ENCODE measurements around the gene ALPI.

DNA sequence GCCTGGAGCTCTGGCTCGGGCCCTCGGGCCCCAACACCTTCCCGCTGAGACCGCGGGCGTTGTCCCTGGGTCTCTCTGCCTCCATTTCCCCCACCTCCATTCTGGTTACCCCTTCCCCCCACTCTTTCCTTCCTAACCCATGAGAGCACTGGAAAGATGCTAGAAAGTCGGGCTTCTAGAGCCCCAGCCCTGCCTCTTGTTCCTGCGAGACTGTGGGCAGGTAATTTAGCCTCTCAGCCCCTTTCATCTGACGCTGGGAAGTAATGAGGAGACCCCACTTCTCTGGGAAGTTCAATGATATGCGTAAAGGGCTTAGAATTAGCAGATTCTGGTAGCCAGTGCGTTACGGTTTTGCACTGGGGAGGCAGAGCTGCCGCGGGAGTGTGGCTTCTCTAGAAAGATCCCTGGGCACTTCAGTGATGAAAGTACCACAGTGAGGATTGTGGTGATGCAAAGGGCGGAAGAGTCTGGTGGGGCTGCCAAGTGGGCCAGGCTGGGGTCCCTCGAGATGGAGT is 47.9 kb downstream of the ALPI start:
- TF ChIP-seq, protein P1, sequence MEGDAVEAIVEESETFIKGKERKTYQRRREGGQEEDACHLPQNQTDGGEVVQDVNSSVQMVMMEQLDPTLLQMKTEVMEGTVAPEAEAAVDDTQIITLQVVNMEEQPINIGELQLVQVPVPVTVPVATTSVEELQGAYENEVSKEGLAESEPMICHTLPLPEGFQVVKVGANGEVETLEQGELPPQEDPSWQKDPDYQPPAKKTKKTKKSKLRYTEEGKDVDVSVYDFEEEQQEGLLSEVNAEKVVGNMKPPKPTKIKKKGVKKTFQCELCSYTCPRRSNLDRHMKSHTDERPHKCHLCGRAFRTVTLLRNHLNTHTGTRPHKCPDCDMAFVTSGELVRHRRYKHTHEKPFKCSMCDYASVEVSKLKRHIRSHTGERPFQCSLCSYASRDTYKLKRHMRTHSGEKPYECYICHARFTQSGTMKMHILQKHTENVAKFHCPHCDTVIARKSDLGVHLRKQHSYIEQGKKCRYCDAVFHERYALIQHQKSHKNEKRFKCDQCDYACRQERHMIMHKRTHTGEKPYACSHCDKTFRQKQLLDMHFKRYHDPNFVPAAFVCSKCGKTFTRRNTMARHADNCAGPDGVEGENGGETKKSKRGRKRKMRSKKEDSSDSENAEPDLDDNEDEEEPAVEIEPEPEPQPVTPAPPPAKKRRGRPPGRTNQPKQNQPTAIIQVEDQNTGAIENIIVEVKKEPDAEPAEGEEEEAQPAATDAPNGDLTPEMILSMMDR (IDR thresholded peaks at IDR 0.05; ENCODE audit: low read depth, low read length): no peak
- no peak for TF ChIP-seq POLR2A (IDR thresholded peaks at IDR 0.05; ENCODE audit: extremely low read depth, insufficient read length)

All from NB4 (cell line).